H1 (cell line): Measurements from ENCODE around the gene ADCY7. TPM values are rescaled to one million over a fixed set of nuclear protein-coding genes. Genes with fewer than 3 reads are reported as not detected.

Source experiments
- ATF3 ChIP-seq: IDR thresholded peaks from 2 replicates; pipeline ENCODE4 v1.6.1; 2011; ENCODE audit warnings: low read depth, mild to moderate bottlenecking, low read length; ENCODE audit not compliant: insufficient read depth
- CHD7 ChIP-seq: fragments of 300-600 bp; sonication (generic); IDR thresholded peaks from 2 replicates; pipeline ENCODE4 v1.7.1; 2012; ENCODE audit warnings: low read length, moderate library complexity, mild to moderate bottlenecking, inconsistent platforms; ENCODE audit not compliant: insufficient replicate concordance
- ZNF274 ChIP-seq: IDR thresholded peaks from 2 replicates; pipeline ENCODE4 v1.7.0; 2012; ENCODE audit warnings: low read length, borderline replicate concordance; ENCODE audit errors: extremely low read depth
- polyA plus RNA-seq, 7 experiments: library from polyadenylated mRNA; depleted of rRNA in 3 of 7; stranded (reverse) in 5 of 7; unstranded in 2 of 7; fragments of >200 nt in 5 of 7; fragments of 200-250 nt in 2 of 7; gene quantifications; 1 replicate in 5 of 7; 2 replicates in 1 of 7; 4 replicates in 1 of 7; pipeline versions ENCODE4 v1.2.1 to v1.2.3, GENCODE V29; 2011 to 2013; ENCODE audit warnings: missing spikeins in 2 of 7, mixed read lengths in 2 of 7
- total RNA-seq: library from RNA; stranded (reverse); fragmentation: NEBNext Ultra II Directional; extraction: Animal tissue kit (Norgen Biotek cat#: 25700); gene quantifications from 2 replicates; pipeline ENCODE4 v1.2.1, GENCODE V29; 2021

The ADCY7 gene
- total and polyA plus RNA-seq, 2 of the 8 experiments (the other 6 are each of a cell fraction or from before 2014, with no cell fraction given): 2.4 to 5.1 TPM

GRCh38 chr16:50299508-50300105, 33.3 kb downstream of the ADCY7 start (continued):
- TF ChIP-seq CHD7: no peak
- TF ChIP-seq ATF3: no peak
- no peak for TF ChIP-seq ZNF274
